ENCODE data around the gene PNPLA1.

DNA sequence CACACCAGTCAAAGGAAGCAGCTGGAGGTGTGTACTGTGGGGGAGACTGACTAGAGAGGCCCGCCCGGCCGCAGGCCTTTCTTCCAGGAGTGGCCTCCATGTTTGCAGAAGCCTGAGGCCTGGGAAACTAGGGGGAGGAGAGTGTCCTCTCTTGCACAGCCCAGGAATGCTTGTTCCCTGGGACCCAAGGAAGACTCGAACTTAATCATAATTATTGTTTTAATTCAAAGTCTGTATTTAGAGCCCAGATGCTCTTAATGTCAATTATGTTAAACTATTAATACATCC is 43.7 kb downstream of the PNPLA1 start:
- TF ChIP-seq POLR2A (IDR thresholded peaks at IDR 0.05), result no peak
- TF ChIP-seq, protein P1, sequence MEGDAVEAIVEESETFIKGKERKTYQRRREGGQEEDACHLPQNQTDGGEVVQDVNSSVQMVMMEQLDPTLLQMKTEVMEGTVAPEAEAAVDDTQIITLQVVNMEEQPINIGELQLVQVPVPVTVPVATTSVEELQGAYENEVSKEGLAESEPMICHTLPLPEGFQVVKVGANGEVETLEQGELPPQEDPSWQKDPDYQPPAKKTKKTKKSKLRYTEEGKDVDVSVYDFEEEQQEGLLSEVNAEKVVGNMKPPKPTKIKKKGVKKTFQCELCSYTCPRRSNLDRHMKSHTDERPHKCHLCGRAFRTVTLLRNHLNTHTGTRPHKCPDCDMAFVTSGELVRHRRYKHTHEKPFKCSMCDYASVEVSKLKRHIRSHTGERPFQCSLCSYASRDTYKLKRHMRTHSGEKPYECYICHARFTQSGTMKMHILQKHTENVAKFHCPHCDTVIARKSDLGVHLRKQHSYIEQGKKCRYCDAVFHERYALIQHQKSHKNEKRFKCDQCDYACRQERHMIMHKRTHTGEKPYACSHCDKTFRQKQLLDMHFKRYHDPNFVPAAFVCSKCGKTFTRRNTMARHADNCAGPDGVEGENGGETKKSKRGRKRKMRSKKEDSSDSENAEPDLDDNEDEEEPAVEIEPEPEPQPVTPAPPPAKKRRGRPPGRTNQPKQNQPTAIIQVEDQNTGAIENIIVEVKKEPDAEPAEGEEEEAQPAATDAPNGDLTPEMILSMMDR (IDR thresholded peaks at IDR 0.05), result no peak
